ENCODE data around the gene MS4A14.

- TF ChIP-seq CTCF (IDR thresholded peaks at IDR 0.05) (no peak), RNF2 (IDR thresholded peaks at IDR 0.05; ENCODE audit: borderline replicate concordance, low read depth) (no peak), HDAC2 (IDR thresholded peaks at IDR 0.05) (no peak), MAX (IDR thresholded peaks at IDR 0.05) (no peak), EP300 (IDR thresholded peaks at IDR 0.05) (no peak)
These were observed 35.0 kb downstream of the MS4A14 start for GRCh38 chr11:60431251-60431650.

Data from A549 (cell line).